ENCODE results near the gene DCHS1. TPM values are rescaled to one million over a fixed set of nuclear protein-coding genes. Genes with fewer than 3 reads are reported as not detected.

The DCHS1 gene
- polyA plus RNA-seq, 1 donor: 36.1 TPM

- DNase-seq: no peak
These were observed 61.4 kb downstream of the DCHS1 start for GRCh38 chr11:6594142-6594768.

- no peak for DNase-seq
These were observed 67.6 kb downstream of the DCHS1 start for GRCh38 chr11:6588018-6588417.

GRCh38 chr11:6587360-6587953, 68.2 kb downstream of the DCHS1 start:
- no peak for DNase-seq

GRCh38 chr11:6586434-6587359, 68.9 kb downstream of the DCHS1 start:
- no peak for DNase-seq

- DNase-seq: no peak
These were observed 71.1 kb downstream of the DCHS1 start for GRCh38 chr11:6584528-6584927.

- no peak for DNase-seq
These were observed 72.0 kb downstream of the DCHS1 start for GRCh38 chr11:6583584-6583983.

GRCh38 chr11:6579681-6580080, 75.9 kb downstream of the DCHS1 start:
- no peak for DNase-seq

- no peak for DNase-seq
These were observed 77.5 kb downstream of the DCHS1 start for GRCh38 chr11:6578134-6578533.

- no peak for DNase-seq
These were observed 78.9 kb downstream of the DCHS1 start for GRCh38 chr11:6576471-6577373.

GRCh38 chr11:6574816-6575715, 80.5 kb downstream of the DCHS1 start:
- DNase-seq: no peak

GRCh38 chr11:6572215-6572614, 83.4 kb downstream of the DCHS1 start:
- DNase-seq: no peak

- DNase-seq: no peak
These were observed 84.1 kb downstream of the DCHS1 start for GRCh38 chr11:6571434-6572008.

Other genes with a start within 250 kb of the DCHS1 start
- 55.3 TPM for gene APBB1, start 236.7 kb downstream of the DCHS1 start, polyA plus RNA-seq (ENCODE audit: insufficient read length)
- gene HPX, start 214.8 kb downstream of the DCHS1 start, polyA plus RNA-seq (ENCODE audit: insufficient read length): 4.8 TPM
- gene TRIM3, start 181.9 kb downstream of the DCHS1 start, polyA plus RNA-seq (ENCODE audit: insufficient read length): 26.5 TPM
- gene ARFIP2, start 174.5 kb downstream of the DCHS1 start, polyA plus RNA-seq (ENCODE audit: insufficient read length): 74.8 TPM
- gene TIMM10B, start 174.3 kb downstream of the DCHS1 start, polyA plus RNA-seq (ENCODE audit: insufficient read length): 40.9 TPM
- gene DNHD1, start 158.5 kb downstream of the DCHS1 start, polyA plus RNA-seq (ENCODE audit: insufficient read length): 13.3 TPM
- 21.2 TPM for gene RRP8, start 52.2 kb downstream of the DCHS1 start, polyA plus RNA-seq (ENCODE audit: insufficient read length)
- 145 TPM for gene ILK, start 52.0 kb downstream of the DCHS1 start, polyA plus RNA-seq (ENCODE audit: insufficient read length)
- gene TAF10, start 43.6 kb downstream of the DCHS1 start, polyA plus RNA-seq (ENCODE audit: insufficient read length): 67.1 TPM
- gene TPP1, start 36.4 kb downstream of the DCHS1 start, polyA plus RNA-seq (ENCODE audit: insufficient read length): 121 TPM
- gene MRPL17, start 27.5 kb upstream of the DCHS1 start, polyA plus RNA-seq (ENCODE audit: insufficient read length): 61.2 TPM
- 0.07 TPM for gene OR2AG2, start 116.2 kb upstream of the DCHS1 start, polyA plus RNA-seq (ENCODE audit: insufficient read length)
- gene OR2AG1, start 127.2 kb upstream of the DCHS1 start, polyA plus RNA-seq (ENCODE audit: insufficient read length): 0.10 TPM
- gene OR6A2, start 143.9 kb upstream of the DCHS1 start, polyA plus RNA-seq (ENCODE audit: insufficient read length): 0.07 TPM
- not detected for gene OR10A5, start 189.9 kb upstream of the DCHS1 start, polyA plus RNA-seq (ENCODE audit: insufficient read length)
- gene OR10A2, start 207.2 kb upstream of the DCHS1 start, polyA plus RNA-seq (ENCODE audit: insufficient read length): 0.08 TPM
- gene OR10A4, start 220.8 kb upstream of the DCHS1 start, polyA plus RNA-seq (ENCODE audit: insufficient read length): not detected
- gene OR2D2, start 236.7 kb upstream of the DCHS1 start, polyA plus RNA-seq (ENCODE audit: insufficient read length): not detected

Data from left kidney (tissue), 2 donors.